H1 (cell line): ENCODE measurements around the gene TSGA10.

Experiments
- ATF3 ChIP-seq: IDR thresholded peaks from 2 replicates; pipeline ENCODE4 v1.6.1; 2011; ENCODE audit warnings: low read depth, mild to moderate bottlenecking, low read length; ENCODE audit not compliant: insufficient read depth
- CEBPB ChIP-seq: IDR thresholded peaks from 2 replicates; pipeline ENCODE4 v1.6.1; 2012; ENCODE audit warnings: low read depth, low read length
- EGR1 ChIP-seq: IDR thresholded peaks from 2 replicates; pipeline ENCODE4 v1.6.1; 2011; ENCODE audit warnings: low read depth, low read length, borderline replicate concordance
- EP300 ChIP-seq, 2 experiments: IDR thresholded peaks; 1 replicate in 1 of 2; 2 replicates in 1 of 2; pipeline ENCODE4 v1.6.1; 2011 to 2012; ENCODE audit warnings: low read depth in 2 of 2, low read length in 2 of 2, mild to moderate bottlenecking in 2 of 2, borderline replicate concordance in 1 of 2, inconsistent platforms in 1 of 2, moderate library complexity in 1 of 2
- EZH2 ChIP-seq: fragments of 200-600 bp; sonication (generic); IDR thresholded peaks from 2 replicates; pipeline ENCODE4 v1.7.1; 2012; ENCODE audit warnings: low read depth, mild to moderate bottlenecking, moderate library complexity, low read length, inconsistent platforms; ENCODE audit not compliant: severe bottlenecking
- KDM5A ChIP-seq: fragments of 200-600 bp; IDR thresholded peaks from 2 replicates; pipeline ENCODE4 v1.7.1; 2012; ENCODE audit warnings: mild to moderate bottlenecking, low read length, inconsistent platforms, mixed read lengths
- MAFK ChIP-seq: IDR thresholded peaks from 2 replicates; pipeline ENCODE4 v1.6.1; 2012; ENCODE audit warnings: low read depth, mild to moderate bottlenecking, improper control_type of control experiment, low read length
- POLR2A ChIP-seq, 2 experiments: IDR thresholded peaks; 1 replicate in 1 of 2; 2 replicates in 1 of 2; pipeline ENCODE4 v1.6.1; 2011; ENCODE audit warnings: low read depth in 2 of 2, low read length in 2 of 2, mild to moderate bottlenecking in 2 of 2; ENCODE audit errors: control extremely low read depth in 1 of 2
- RNF2 ChIP-seq: fragments of 200-900, 300-1000 bp; sonication (generic); IDR thresholded peaks from 2 replicates; pipeline ENCODE4 v1.7.1; 2016; ENCODE audit warnings: borderline replicate concordance, low read depth, mild to moderate bottlenecking, antibody characterized with exemption, low read length; ENCODE audit not compliant: poor library complexity, severe bottlenecking; ENCODE audit errors: missing control alignments
- SP1 ChIP-seq: IDR thresholded peaks from 2 replicates; pipeline ENCODE4 v1.6.1; 2011; ENCODE audit warnings: low read depth, low read length
- ZNF274 ChIP-seq: IDR thresholded peaks from 2 replicates; pipeline ENCODE4 v1.7.0; 2012; ENCODE audit warnings: low read length, borderline replicate concordance; ENCODE audit errors: extremely low read depth
- TF ChIP-seq, protein P1 (sequence below), 3 experiments: IDR thresholded peaks; 1 replicate in 2 of 3; 2 replicates in 1 of 3; pipeline versions ENCODE4 v1.5.1 to v1.6.1; 2011; ENCODE audit warnings: low read length in 3 of 3, mild to moderate bottlenecking in 3 of 3, inconsistent platforms in 2 of 3, low read depth in 1 of 3, moderate library complexity in 1 of 3; ENCODE audit not compliant: insufficient read depth in 1 of 3; ENCODE audit errors: control extremely low read depth in 1 of 3
- TF ChIP-seq, protein P2 (sequence below): IDR thresholded peaks from 2 replicates; pipeline ENCODE4 v1.6.1; 2012; ENCODE audit warnings: inconsistent platforms

DNA sequence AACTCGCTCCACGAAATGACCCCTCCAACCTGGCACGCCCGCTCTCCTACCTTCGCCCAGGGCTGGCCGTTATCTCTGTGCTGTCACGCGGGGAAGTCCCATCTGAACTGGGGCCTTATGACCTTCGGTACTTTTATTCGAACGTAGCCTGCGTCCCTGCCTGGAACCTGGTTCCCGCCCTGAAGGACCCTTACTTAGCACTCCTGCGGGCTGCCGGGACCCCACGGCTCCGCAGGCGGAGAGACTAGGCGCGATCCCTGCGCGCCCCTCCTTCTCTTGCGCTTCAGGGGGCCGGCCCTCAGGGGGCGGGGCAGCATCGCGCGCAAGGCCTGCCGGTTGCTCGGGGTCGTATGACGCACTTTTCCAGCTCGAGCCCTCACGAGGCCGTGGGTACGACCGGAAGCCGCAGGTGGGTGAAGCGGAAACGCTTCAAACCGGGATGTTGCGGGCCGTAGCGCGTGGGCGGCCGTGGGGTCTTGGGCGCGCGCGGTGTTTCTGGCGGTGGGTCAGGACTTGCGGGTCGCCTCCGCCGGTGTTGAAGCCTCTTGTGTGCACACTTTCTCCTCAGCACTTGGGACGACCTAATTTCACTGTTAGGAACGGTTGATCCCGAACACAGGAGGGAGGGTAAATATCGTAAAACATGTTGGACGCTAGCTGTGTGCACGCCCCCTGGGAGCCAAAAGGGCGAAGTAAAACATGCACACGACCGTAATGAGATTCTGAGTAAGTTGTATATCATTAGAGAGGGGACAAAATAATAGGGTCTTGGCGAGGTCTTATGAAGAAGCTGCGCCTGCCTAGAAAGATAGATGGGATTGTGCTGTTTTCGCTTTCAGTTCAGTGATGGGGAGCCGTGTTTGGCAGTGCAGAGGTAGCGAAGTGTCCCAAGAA lies at the start of gene TSGA10, which contains the start of gene LIPT1:
- TF ChIP-seq, protein P1, sequence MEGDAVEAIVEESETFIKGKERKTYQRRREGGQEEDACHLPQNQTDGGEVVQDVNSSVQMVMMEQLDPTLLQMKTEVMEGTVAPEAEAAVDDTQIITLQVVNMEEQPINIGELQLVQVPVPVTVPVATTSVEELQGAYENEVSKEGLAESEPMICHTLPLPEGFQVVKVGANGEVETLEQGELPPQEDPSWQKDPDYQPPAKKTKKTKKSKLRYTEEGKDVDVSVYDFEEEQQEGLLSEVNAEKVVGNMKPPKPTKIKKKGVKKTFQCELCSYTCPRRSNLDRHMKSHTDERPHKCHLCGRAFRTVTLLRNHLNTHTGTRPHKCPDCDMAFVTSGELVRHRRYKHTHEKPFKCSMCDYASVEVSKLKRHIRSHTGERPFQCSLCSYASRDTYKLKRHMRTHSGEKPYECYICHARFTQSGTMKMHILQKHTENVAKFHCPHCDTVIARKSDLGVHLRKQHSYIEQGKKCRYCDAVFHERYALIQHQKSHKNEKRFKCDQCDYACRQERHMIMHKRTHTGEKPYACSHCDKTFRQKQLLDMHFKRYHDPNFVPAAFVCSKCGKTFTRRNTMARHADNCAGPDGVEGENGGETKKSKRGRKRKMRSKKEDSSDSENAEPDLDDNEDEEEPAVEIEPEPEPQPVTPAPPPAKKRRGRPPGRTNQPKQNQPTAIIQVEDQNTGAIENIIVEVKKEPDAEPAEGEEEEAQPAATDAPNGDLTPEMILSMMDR (IDR thresholded peaks at IDR 0.05; ENCODE audit: control extremely low read depth in 1 of 3, insufficient read depth in 1 of 3, low read depth in 1 of 3, low read length in 3 of 3) = peak in 1 of 3 experiments; percentile 4; a peak in 1 of 4 replicates
- TF ChIP-seq CEBPB = no peak
- peak; percentile 81 for TF ChIP-seq EGR1
- no peak for TF ChIP-seq EP300 (IDR thresholded peaks at IDR 0.05; ENCODE audit: borderline replicate concordance in 1 of 2, low read depth in 2 of 2, low read length in 2 of 2)
- TF ChIP-seq MAFK = no peak
- TF ChIP-seq KDM5A = no peak
- no peak for TF ChIP-seq SP1
- no peak for TF ChIP-seq ATF3
- TF ChIP-seq EZH2 = no peak
- TF ChIP-seq, protein P2, sequence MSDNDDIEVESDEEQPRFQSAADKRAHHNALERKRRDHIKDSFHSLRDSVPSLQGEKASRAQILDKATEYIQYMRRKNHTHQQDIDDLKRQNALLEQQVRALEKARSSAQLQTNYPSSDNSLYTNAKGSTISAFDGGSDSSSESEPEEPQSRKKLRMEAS = peak; percentile 90
- no peak for TF ChIP-seq RNF2
- no peak for TF ChIP-seq ZNF274
- peak; percentile 50 to 90 for TF ChIP-seq POLR2A (IDR thresholded peaks at IDR 0.05; ENCODE audit: control extremely low read depth in 1 of 2, low read depth in 2 of 2, low read length in 2 of 2)
